HCT116 (cell line): ENCODE data around the gene PLEKHA6. TPM values are rescaled to one million over a fixed set of nuclear protein-coding genes. Genes with fewer than 3 reads are reported as not detected.

Experiments used
- ATAC-seq: fragments of 200-7000 bp; cut with Tn5 transposase; 2 replicates; pipeline ENCODE4 v1.9.1; 2020; ENCODE audit warnings: mild to moderate bottlenecking, moderate library complexity
- BruUV-seq: library from RNA; stranded (reverse); fragments of 400-500 nt; replicated peaks from 2 replicates; lab custom pipeline; 2021; lab: Mats Ljungman, UMichigan
- CTCF ChIA-PET: fragments of 300-600 bp; sonication (Branson Sonifier 250); formaldehyde crosslinking; loops from one replicate; lab custom pipeline; 2021; ENCODE audit warnings: antibody characterized with exemption; lab: Charles Lee
- POLR2A ChIA-PET: fragments of 300-600, 350-600 bp; sonication (Branson Sonifier 250); formaldehyde crosslinking; loops from one replicate; lab custom pipeline; 2021; ENCODE audit warnings: antibody characterized with exemption; lab: Charles Lee
- RAD21 ChIA-PET, 2 experiments: fragments of 300-600 bp; sonication (Branson Sonifier 250); formaldehyde crosslinking; loops; one replicate each; lab custom pipeline; 2023; ENCODE audit warnings: low total read pairs in 2 of 2; ENCODE audit not compliant: uncharacterized antibody in 2 of 2, unreplicated experiment in 2 of 2, low non-redundant PET in 1 of 2; lab: Charles Lee
- DNase-seq: peaks from one replicate; pipeline ENCODE4 v3.0.0-alpha.2; 2010; ENCODE audit warnings: low read depth, low spot score
- H2AFZ ChIP-seq: fragments of 200-600 bp; shearing (Covaris generic), sonication (generic); 2 replicates; pipeline ENCODE4 v1.6.1; 2017; ENCODE audit warnings: low read depth, mixed run types, mixed read lengths, antibody characterized with exemption, low read length; ENCODE audit not compliant: poor library complexity, severe bottlenecking
- H3K27ac ChIP-seq: 2 replicates; pipeline ENCODE4 v1.5.1; 2012; ENCODE audit warnings: low read depth, low read length
- H3K27me3 ChIP-seq: fragments of 200-600 bp; sonication (generic); 2 replicates; pipeline ENCODE4 v1.6.1; 2016; ENCODE audit warnings: mixed run types, low read length, mixed read lengths; ENCODE audit not compliant: insufficient read depth
- H3K36me3 ChIP-seq, 2 experiments: fragments of 200-500 bp in 1 of 2; fragments of 200-600 bp in 1 of 2; sonication (Bioruptor generic) in 1 of 2; sonication (generic) in 1 of 2; 2 replicates each; pipeline versions ENCODE4 v1.5.1 to v1.6.1; 2014 to 2016; ENCODE audit warnings: low read length in 2 of 2, inconsistent platforms in 1 of 2, mixed read lengths in 1 of 2, mixed run types in 1 of 2; ENCODE audit not compliant: insufficient read depth in 2 of 2, control insufficient read depth in 1 of 2
- H3K4me1 ChIP-seq, 2 experiments: fragments of 200-600 bp in 1 of 2; sonication (generic) in 1 of 2; 2 replicates each; pipeline versions ENCODE4 v1.5.1 to v1.6.1; 2012 to 2017; ENCODE audit warnings: low read length in 2 of 2, inconsistent platforms in 1 of 2, mild to moderate bottlenecking in 1 of 2, mixed read lengths in 1 of 2, mixed run types in 1 of 2, moderate library complexity in 1 of 2; ENCODE audit not compliant: insufficient read depth in 2 of 2, control insufficient read depth in 1 of 2
- H3K4me2 ChIP-seq: fragments of 200-600 bp; sonication (generic); 2 replicates; pipeline ENCODE4 v1.6.1; 2017; ENCODE audit warnings: mixed run types, low read length, mixed read lengths
- H3K4me3 ChIP-seq, 2 experiments: fragments of 200-600 bp in 1 of 2; sonication (generic) in 1 of 2; replicated peaks in 1 of 2; 2 replicates each; pipeline ENCODE4 v1.5.1; 2011 to 2016; ENCODE audit warnings: low read length in 2 of 2, control low read depth in 1 of 2, low read depth in 1 of 2, mild to moderate bottlenecking in 1 of 2, mixed read lengths in 1 of 2, mixed run types in 1 of 2
- H3K79me2 ChIP-seq: fragments of 200-600 bp; sonication (generic); 2 replicates; pipeline ENCODE4 v1.6.1; 2017; ENCODE audit warnings: mild to moderate bottlenecking, mixed run types, low read length, moderate library complexity, mixed read lengths; ENCODE audit not compliant: insufficient read depth
- H3K9ac ChIP-seq: fragments of 200-600 bp; sonication (generic); 2 replicates; pipeline ENCODE4 v1.6.1; 2016; ENCODE audit warnings: low read length, mixed read lengths
- H3K9me2 ChIP-seq: fragments of 200-600 bp; sonication (generic), shearing (Covaris generic); 2 replicates; pipeline ENCODE4 v1.6.1; 2017; ENCODE audit warnings: mixed run types, mild to moderate bottlenecking, moderate library complexity; ENCODE audit not compliant: insufficient read depth
- H3K9me3 ChIP-seq, 2 experiments: fragments of 200-500 bp in 1 of 2; fragments of 200-600 bp in 1 of 2; sonication (Bioruptor generic) in 1 of 2; sonication (generic) in 1 of 2; 2 replicates each; pipeline ENCODE4 v1.6.1; 2014 to 2017; ENCODE audit warnings: low read length in 2 of 2, mixed read lengths in 2 of 2, inconsistent platforms in 1 of 2, low read depth in 1 of 2, mild to moderate bottlenecking in 1 of 2, mixed run types in 1 of 2, moderate library complexity in 1 of 2; ENCODE audit not compliant: control insufficient read depth in 1 of 2, insufficient read depth in 1 of 2
- H4K20me1 ChIP-seq: fragments of 200-600 bp; sonication (generic), shearing (Covaris generic); 2 replicates; pipeline ENCODE4 v1.6.1; 2017; ENCODE audit warnings: mixed run types, mild to moderate bottlenecking, moderate library complexity; ENCODE audit not compliant: insufficient read depth
- CBX3 ChIP-seq: IDR thresholded peaks from 2 replicates; pipeline ENCODE4 v1.6.1; 2012; ENCODE audit warnings: low read depth
- CEBPB ChIP-seq: IDR thresholded peaks from 2 replicates; pipeline ENCODE4 v1.6.1; 2012; ENCODE audit warnings: low read depth
- EGR1 ChIP-seq: IDR thresholded peaks from 2 replicates; pipeline ENCODE4 v1.6.1; 2012; ENCODE audit warnings: low read depth
- ELF1 ChIP-seq: IDR thresholded peaks from 2 replicates; pipeline ENCODE4 v1.6.1; 2012; ENCODE audit warnings: low read depth, borderline replicate concordance
- EZH2phosphoT487 ChIP-seq: fragments of 200-600 bp; IDR thresholded peaks from 2 replicates; pipeline ENCODE4 v1.6.1; 2018; ENCODE audit warnings: antibody characterized with exemption, borderline replicate concordance
- FOSL1 ChIP-seq: IDR thresholded peaks from 2 replicates; pipeline ENCODE4 v1.6.1; 2012; ENCODE audit warnings: low read depth
- MAX ChIP-seq: IDR thresholded peaks from 2 replicates; pipeline ENCODE4 v1.6.1; 2012
- POLR2A ChIP-seq: IDR thresholded peaks from 2 replicates; pipeline ENCODE4 v1.7.0; 2011; ENCODE audit warnings: borderline replicate concordance; ENCODE audit not compliant: insufficient read depth, insufficient read length; ENCODE audit errors: extremely low read depth
- POLR2AphosphoS5 ChIP-seq: IDR thresholded peaks from 2 replicates; pipeline ENCODE4 v1.6.1; 2011; ENCODE audit warnings: mild to moderate bottlenecking, low read depth, low read length, moderate library complexity
- SIN3A ChIP-seq: IDR thresholded peaks from 2 replicates; pipeline ENCODE4 v1.6.1; 2012; ENCODE audit warnings: low read depth
- SP1 ChIP-seq: IDR thresholded peaks from 2 replicates; pipeline ENCODE4 v1.6.1; 2012; ENCODE audit warnings: low read depth
- YY1 ChIP-seq: IDR thresholded peaks from 2 replicates; pipeline ENCODE4 v1.6.1; 2011; ENCODE audit warnings: low read length, low read depth, moderate library complexity, mild to moderate bottlenecking; ENCODE audit not compliant: insufficient replicate concordance; ENCODE audit errors: extremely low read depth
- ZBTB33 ChIP-seq: IDR thresholded peaks from 2 replicates; pipeline ENCODE4 v1.6.1; 2011; ENCODE audit warnings: mild to moderate bottlenecking, low read length, moderate library complexity; ENCODE audit not compliant: insufficient replicate concordance; ENCODE audit errors: extremely low read depth
- ZFX ChIP-seq: fragments of 450-650 bp; IDR thresholded peaks from 2 replicates; pipeline ENCODE4 v1.6.1; 2017
- ZNF274 ChIP-seq: fragments of 200-500 bp; sonication (Bioruptor generic); IDR thresholded peaks from 2 replicates; pipeline ENCODE4 v1.6.1; 2014; ENCODE audit warnings: mild to moderate bottlenecking, low read depth, low read length, inconsistent platforms
- intact Hi-C: fragments of 100-400 bp; cut with micrococcal nuclease; formaldehyde crosslinking; loops from 2 replicates; pipeline ENCODE4 v1.10.0; 2022
- total RNA-seq: library from RNA; stranded (reverse); gene quantifications from one replicate; pipeline ENCODE4 v1.2.1, GENCODE V29; 2021; ENCODE audit not compliant: unreplicated experiment

The PLEKHA6 gene
- total RNA-seq, 1 experiment from 2014 or later: 13.1 TPM

GRCh38 chr1:204285436-204286305 is 74.1 kb downstream of the PLEKHA6 start:
- RAD21 ChIA-PET: no interaction called here
- intact Hi-C loops: no loop called here
- ATAC-seq: no peak

More at GRCh38 chr1:204285436-204286305, 74.1 kb downstream of the PLEKHA6 start:
- no TSS peak for BruUV-seq
- TF ChIP-seq MAX (no peak), YY1 (no peak), SP1 (no peak), EZH2phosphoT487 (no peak), POLR2AphosphoS5 (no peak), ELF1 (no peak), EGR1 (no peak), CEBPB (no peak), ZNF274 (no peak), SIN3A (no peak), ZBTB33 (no peak), ZFX (no peak), FOSL1 (no peak), POLR2A (no peak), CBX3 (no peak)
- Histone ChIP-seq H3K9me3 (no peaks in the 10 kb centered on the region), H3K27me3 (no peaks in the 10 kb centered on the region), H3K4me2 (no peak overlapping the region), H3K9ac (no peak overlapping the region), H3K4me3 (no peak overlapping the region), H2AFZ (no peak overlapping the region), H3K9me2 (no peaks in the 10 kb centered on the region), H4K20me1 (no peaks in the 10 kb centered on the region), H3K4me1 (peaks cover 21 to 33% of the 10 kb centered on the region in 2 experiments), H3K27ac (no peak overlapping the region), H3K79me2 (no peaks in the 10 kb centered on the region; the same call in 1 of the 2 replicates), H3K36me3 (no peaks in the 10 kb centered on the region)
- ChIA-PET CTCF (interaction anchor here (1.2 kb wide), 1 partner anchor 145 kb away, joined by 3 read pairs; no protein-coding TSS in a partner anchor), POLR2A (no interaction called here)
- DNase-seq: no peak
